ACC112 (cell line): ENCODE measurements around the gene BICRA.

Source experiments
- H2AFZ ChIP-seq: fragments of 200-600 bp; sonication (generic); one replicate; pipeline ENCODE4 v1.6.0; 2017; ENCODE audit warnings: antibody characterized with exemption, low read length; ENCODE audit not compliant: unreplicated experiment
- H3K27ac ChIP-seq: fragments of 200-600 bp; sonication (generic); 2 replicates; pipeline ENCODE4 v1.5.1; 2014; ENCODE audit warnings: low read depth, mild to moderate bottlenecking, antibody characterized with exemption, low read length, moderate library complexity
- H3K27me3 ChIP-seq: fragments of 200-600 bp; sonication (generic); 2 replicates; pipeline ENCODE4 v1.6.1; 2014; ENCODE audit warnings: mild to moderate bottlenecking, antibody characterized with exemption, low read length, moderate library complexity, mixed read lengths; ENCODE audit not compliant: insufficient read depth
- H3K36me3 ChIP-seq: fragments of 200-600 bp; sonication (generic); 2 replicates; pipeline ENCODE4 v1.6.1; 2016; ENCODE audit warnings: mild to moderate bottlenecking, antibody characterized with exemption, low read length, moderate library complexity, mixed read lengths; ENCODE audit not compliant: insufficient read depth
- H3K4me1 ChIP-seq: fragments of 200-600 bp; sonication (generic); one replicate; pipeline ENCODE4 v1.6.1; 2016; ENCODE audit warnings: low read length, mixed read lengths; ENCODE audit not compliant: insufficient read depth, unreplicated experiment, control insufficient read depth
- H3K4me3 ChIP-seq: fragments of 200-600 bp; sonication (generic); 2 replicates; pipeline ENCODE4 v1.5.1; 2014; ENCODE audit warnings: mild to moderate bottlenecking, low read depth, low read length
- H3K79me2 ChIP-seq: fragments of 200-600 bp; sonication (generic); one replicate; pipeline ENCODE4 v1.6.0; 2016; ENCODE audit warnings: low read length; ENCODE audit not compliant: control insufficient read depth, unreplicated experiment, insufficient read depth

Gene BICRA

GRCh38 chr19:47679922-47680857, 71.3 kb downstream of the BICRA start:
- H3K27ac ChIP-seq, result no peak overlapping the region
- no peak overlapping the region for H2AFZ ChIP-seq
- H3K4me3 ChIP-seq, result no peak overlapping the region
- H3K79me2 ChIP-seq, result no peaks in the 10 kb centered on the region
- no peaks in the 10 kb centered on the region for H3K4me1 ChIP-seq
- no peaks in the 10 kb centered on the region for H3K27me3 ChIP-seq
- H3K36me3 ChIP-seq, result no peaks in the 10 kb centered on the region

GRCh38 chr19:47680858-47681332, 72.0 kb downstream of the BICRA start:
- H3K27me3 ChIP-seq, result no peaks in the 10 kb centered on the region
- no peaks in the 10 kb centered on the region for H3K36me3 ChIP-seq
- H3K27ac ChIP-seq, result no peak overlapping the region
- H3K4me1 ChIP-seq, result no peaks in the 10 kb centered on the region
- no peak overlapping the region for H3K4me3 ChIP-seq
- no peak overlapping the region for H2AFZ ChIP-seq
- H3K79me2 ChIP-seq, result no peaks in the 10 kb centered on the region

GRCh38 chr19:47681388-47681787, 72.5 kb downstream of the BICRA start:
- no peak overlapping the region for H3K27ac ChIP-seq
- no peaks in the 10 kb centered on the region for H3K79me2 ChIP-seq
- H3K36me3 ChIP-seq, result no peaks in the 10 kb centered on the region
- H3K4me3 ChIP-seq, result no peak overlapping the region
- no peaks in the 10 kb centered on the region for H3K27me3 ChIP-seq
- no peaks in the 10 kb centered on the region for H3K4me1 ChIP-seq
- no peak overlapping the region for H2AFZ ChIP-seq

- no peak overlapping the region for H3K4me3 ChIP-seq
- no peaks in the 10 kb centered on the region for H3K4me1 ChIP-seq
- H3K79me2 ChIP-seq, result no peaks in the 10 kb centered on the region
- no peak overlapping the region for H3K27ac ChIP-seq
- no peak overlapping the region for H2AFZ ChIP-seq
- H3K27me3 ChIP-seq, result no peaks in the 10 kb centered on the region
- no peaks in the 10 kb centered on the region for H3K36me3 ChIP-seq
Observed at GRCh38 chr19:47681936-47682335, 73.0 kb downstream of the BICRA start.

- H3K36me3 ChIP-seq, result no peaks in the 10 kb centered on the region
- H3K27me3 ChIP-seq, result no peaks in the 10 kb centered on the region
- no peak overlapping the region for H2AFZ ChIP-seq
- no peak overlapping the region for H3K4me3 ChIP-seq
- no peaks in the 10 kb centered on the region for H3K79me2 ChIP-seq
- H3K27ac ChIP-seq, result no peak overlapping the region
- H3K4me1 ChIP-seq, result no peaks in the 10 kb centered on the region
Observed at GRCh38 chr19:47682939-47683338, 74.0 kb downstream of the BICRA start.

- no peaks in the 10 kb centered on the region for H3K79me2 ChIP-seq
- 0 out of 2 replicates have a peak, but pooled peaks cover 3% of the 10 kb centered on the region for H3K36me3 ChIP-seq
- no peak overlapping the region for H3K4me3 ChIP-seq
- no peaks in the 10 kb centered on the region for H3K4me1 ChIP-seq
- H3K27ac ChIP-seq, result no peak overlapping the region
- no peak overlapping the region for H2AFZ ChIP-seq
- no peaks in the 10 kb centered on the region for H3K27me3 ChIP-seq
Observed at GRCh38 chr19:47686679-47687450, 77.9 kb downstream of the BICRA start.

- H3K4me1 ChIP-seq, result no peaks in the 10 kb centered on the region
- H3K27ac ChIP-seq, result no peak overlapping the region
- no peak overlapping the region for H3K4me3 ChIP-seq
- no peaks in the 10 kb centered on the region for H3K79me2 ChIP-seq
- H2AFZ ChIP-seq, result no peak overlapping the region
- no peaks in the 10 kb centered on the region for H3K27me3 ChIP-seq
- H3K36me3 ChIP-seq, result 0 out of 2 replicates have a peak, but pooled peaks cover 3% of the 10 kb centered on the region
Observed at GRCh38 chr19:47687906-47688305, 79.0 kb downstream of the BICRA start.

GRCh38 chr19:47691090-47691489, 82.2 kb downstream of the BICRA start:
- Histone ChIP-seq H3K36me3 (0 out of 2 replicates have a peak, but pooled peaks cover 3% of the 10 kb centered on the region), H3K27ac (no peak overlapping the region), H3K4me1 (no peaks in the 10 kb centered on the region), H2AFZ (no peak overlapping the region), H3K27me3 (no peaks in the 10 kb centered on the region), H3K4me3 (no peak overlapping the region), H3K79me2 (no peaks in the 10 kb centered on the region)

GRCh38 chr19:47691782-47692181, 82.8 kb downstream of the BICRA start:
- Histone ChIP-seq H3K4me1 (no peaks in the 10 kb centered on the region), H3K27me3 (no peaks in the 10 kb centered on the region), H3K36me3 (0 out of 2 replicates have a peak, but pooled peaks cover 3% of the 10 kb centered on the region), H3K79me2 (no peaks in the 10 kb centered on the region), H3K4me3 (no peak overlapping the region), H3K27ac (no peak overlapping the region), H2AFZ (no peak overlapping the region)

- H3K79me2 ChIP-seq, result no peaks in the 10 kb centered on the region
- 0 out of 2 replicates have a peak, but pooled peaks cover 3% of the 10 kb centered on the region for H3K36me3 ChIP-seq
- H3K27ac ChIP-seq, result no peak overlapping the region
- H3K4me1 ChIP-seq, result no peaks in the 10 kb centered on the region
- no peaks in the 10 kb centered on the region for H3K27me3 ChIP-seq
- no peak overlapping the region for H3K4me3 ChIP-seq
- H2AFZ ChIP-seq, result no peak overlapping the region
Observed at GRCh38 chr19:47693489-47693888, 84.6 kb downstream of the BICRA start.
